ENCODE data around the gene ITK.

The ITK gene

DNA sequence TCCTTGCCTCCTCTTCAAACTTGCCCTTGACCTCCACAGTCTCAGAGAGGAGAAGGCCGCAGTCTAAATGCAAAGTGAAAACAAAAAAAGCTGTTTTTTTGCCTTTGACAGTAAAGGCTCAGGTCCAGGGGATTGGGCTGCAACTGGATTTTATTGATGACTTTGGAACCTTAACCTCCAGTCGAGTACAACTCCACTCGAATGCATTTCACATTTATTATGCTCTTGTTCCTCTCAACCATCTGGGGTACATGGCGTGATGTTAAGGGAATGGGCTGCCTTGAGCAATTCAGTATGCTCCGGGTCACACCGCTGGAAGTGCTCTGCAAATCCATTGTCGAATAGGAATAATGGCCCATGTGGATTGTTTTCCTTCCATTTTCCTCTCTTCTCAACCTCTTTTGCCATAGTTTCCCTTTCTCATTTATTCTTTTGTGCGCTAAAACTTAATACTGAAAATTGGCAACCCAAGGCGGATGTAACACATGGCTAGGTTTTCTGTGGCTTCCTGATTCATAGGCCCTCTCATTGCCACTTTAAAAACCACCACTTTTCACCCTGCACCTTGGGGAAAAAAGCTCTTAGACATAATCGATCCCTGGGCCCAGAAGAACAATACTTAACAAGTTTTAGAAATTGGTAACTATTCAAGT lies 34.3 kb downstream of the ITK start:
- peaks cover 67% of the 10 kb centered on the region for H3K36me3 Mint-ChIP-seq
- H3K27ac Mint-ChIP-seq: peak overlapping the region; percentile 94
- H3K9me3 Mint-ChIP-seq: no peaks in the 10 kb centered on the region
- peaks cover 98% of the 10 kb centered on the region for H3K4me1 Mint-ChIP-seq
- H3K4me3 Mint-ChIP-seq: peak overlapping the region; percentile 84
- H3K27me3 Mint-ChIP-seq: no peaks in the 10 kb centered on the region

DNA sequence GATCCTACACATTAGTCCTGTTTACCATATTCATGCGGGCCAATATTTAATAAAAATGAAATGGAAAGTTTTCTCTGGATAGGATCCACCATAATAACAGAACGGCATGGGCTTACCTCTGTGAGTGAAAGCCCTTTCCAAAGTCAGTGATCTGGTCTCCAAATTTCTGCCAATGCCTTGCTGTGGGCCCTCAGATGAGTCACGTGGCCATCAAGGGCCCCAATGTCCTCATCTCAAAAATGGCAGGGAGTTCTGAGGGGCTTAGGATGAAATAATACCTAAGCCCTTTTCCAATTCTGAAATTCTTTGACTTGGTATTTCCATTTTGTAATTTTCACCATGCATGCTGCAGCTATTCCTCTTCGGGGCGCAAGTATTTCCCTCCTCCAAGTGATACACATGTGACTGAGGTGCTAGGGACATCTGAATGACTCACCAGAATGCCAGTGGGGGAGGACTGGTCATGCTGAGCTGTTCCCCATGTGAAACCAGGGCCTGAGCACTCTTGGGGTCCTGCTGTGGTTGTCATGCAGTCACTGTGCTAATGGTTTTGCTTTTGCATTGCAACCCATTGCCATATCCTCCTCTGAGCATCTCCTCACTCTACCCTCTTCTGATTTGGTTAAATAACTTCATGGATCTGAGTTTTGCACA lies 35.0 kb downstream of the ITK start:
- peaks cover 67% of the 10 kb centered on the region for H3K36me3 Mint-ChIP-seq
- peaks cover 99% of the 10 kb centered on the region for H3K4me1 Mint-ChIP-seq
- H3K27me3 Mint-ChIP-seq: no peaks in the 10 kb centered on the region
- peak overlapping the region; percentile 94 for H3K27ac Mint-ChIP-seq
- peak overlapping the region; percentile 84 for H3K4me3 Mint-ChIP-seq
- no peaks in the 10 kb centered on the region for H3K9me3 Mint-ChIP-seq

DNA sequence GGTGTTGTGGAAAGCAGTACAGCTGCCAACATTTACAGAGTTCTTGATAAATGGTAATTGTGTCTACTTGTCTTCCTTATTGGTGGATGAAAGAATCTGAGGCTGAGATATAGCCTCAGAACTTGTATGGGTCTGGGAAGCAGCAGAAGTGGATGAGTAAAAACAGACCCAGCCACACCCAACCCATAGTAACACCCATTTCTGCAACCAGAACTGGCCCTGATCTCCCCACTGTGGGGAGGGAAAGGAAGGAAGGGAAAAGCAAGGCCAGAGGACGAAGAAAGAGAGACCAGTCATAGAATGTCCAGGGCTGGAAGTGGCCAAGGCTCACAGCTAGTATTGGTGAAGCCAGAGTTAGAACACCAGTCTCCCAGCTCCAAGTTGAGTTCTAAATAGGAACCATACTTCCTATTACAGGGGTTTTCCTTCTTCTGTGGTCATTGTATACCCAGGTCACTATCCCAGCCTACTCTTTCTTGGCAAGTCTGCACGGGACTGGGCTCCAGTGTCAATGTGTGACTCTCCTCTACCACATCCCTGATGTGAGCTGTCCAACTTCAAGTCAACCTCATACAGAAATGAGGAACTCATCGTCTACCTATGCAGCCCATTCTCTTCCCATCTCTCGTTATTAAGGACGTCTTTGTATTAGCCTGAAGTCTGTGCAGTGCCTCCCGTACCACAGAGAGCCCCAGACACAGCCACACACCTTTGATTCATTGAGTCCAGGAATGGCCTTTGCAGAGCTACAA lies 35.9 kb downstream of the ITK start:
- H3K27ac Mint-ChIP-seq: peak overlapping the region; percentile 96
- peaks cover 65% of the 10 kb centered on the region for H3K36me3 Mint-ChIP-seq
- peaks cover 96% of the 10 kb centered on the region for H3K4me1 Mint-ChIP-seq

DNA sequence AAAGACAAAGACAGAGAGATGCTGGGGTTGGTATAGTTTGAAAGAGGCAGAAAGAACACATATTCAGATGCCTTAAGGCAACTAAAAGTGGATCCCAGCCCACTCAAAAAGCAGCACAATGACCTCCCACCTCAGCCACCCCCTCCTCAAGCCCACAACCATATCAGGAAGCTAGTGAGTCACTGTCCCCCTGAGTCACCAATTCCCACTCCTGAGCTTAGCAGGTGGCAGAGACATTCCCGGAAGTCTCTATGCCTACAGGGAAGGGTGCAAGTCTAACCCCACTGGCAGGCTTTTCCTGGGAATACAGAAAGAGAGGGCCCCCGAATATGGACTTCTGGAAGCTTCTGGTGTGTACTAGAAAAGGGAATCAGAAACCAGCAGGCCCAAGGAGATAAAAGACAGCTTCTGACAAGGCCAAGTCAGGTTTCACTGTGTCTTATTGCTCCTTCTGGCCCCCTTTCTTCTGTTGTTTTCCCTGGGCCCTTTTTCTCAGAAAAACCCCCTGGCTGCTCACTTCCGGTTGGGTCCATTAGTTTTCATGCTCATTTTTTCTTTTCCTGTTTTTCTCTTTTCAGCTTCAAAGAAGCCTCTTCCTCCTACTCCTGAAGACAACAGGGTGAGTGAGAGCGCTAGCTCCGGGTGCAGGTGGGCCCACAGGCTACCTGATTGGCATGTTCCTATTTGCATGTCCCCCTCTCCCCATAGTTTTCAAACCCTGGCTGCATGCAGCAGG lies 36.8 kb downstream of the ITK start:
- no peaks in the 10 kb centered on the region for H3K9me3 Mint-ChIP-seq
- H3K27me3 Mint-ChIP-seq: no peaks in the 10 kb centered on the region
- H3K36me3 Mint-ChIP-seq: peaks cover 63% of the 10 kb centered on the region
- peak overlapping the region; percentile 96 for H3K27ac Mint-ChIP-seq
- peak overlapping the region; percentile 76 for H3K4me3 Mint-ChIP-seq
- H3K4me1 Mint-ChIP-seq: peaks cover 96% of the 10 kb centered on the region

More for the DNA sequence above, 35.9 kb downstream of the ITK start:
- Mint-ChIP-seq H3K27me3 (no peaks in the 10 kb centered on the region), H3K9me3 (no peaks in the 10 kb centered on the region), H3K4me3 (peak overlapping the region; percentile 84)

DNA sequence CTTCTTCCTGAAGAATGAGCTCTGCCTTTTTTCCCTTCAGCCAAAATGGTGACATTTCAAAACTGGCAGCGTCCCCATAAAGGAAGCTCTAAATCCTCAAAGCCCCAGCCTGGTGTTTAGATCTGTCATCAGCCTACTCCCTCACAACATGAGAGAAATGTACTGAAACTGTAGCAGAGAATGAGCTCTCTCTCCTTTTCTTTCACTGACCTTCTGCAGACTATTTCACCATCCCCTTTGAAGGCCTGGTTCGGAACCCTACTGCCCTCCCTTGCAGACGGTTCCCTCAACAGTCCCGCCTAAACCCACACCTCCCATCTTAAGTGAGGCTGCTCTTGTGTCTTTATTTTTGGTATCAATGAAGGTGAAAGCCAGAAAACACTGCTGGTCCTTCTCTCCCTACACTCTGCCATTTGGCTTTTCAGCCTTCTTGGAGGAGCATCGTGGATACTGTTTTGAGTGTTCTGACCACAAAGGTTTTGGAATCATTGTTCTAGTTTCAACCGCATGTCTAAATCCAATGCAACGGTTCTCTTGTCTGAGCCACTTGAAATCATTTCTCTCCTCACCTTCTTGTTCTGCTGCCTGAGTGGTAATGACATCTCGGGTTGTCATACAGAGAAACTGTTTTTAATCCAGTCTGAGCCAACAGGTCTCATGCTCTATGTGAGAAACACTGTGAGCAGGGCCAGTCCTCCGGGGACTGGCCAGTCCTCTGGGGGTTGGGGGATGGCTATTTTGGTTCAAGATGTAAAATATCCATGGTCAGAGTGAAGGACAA lies 39.0 kb downstream of the ITK start:
- H3K4me3 Mint-ChIP-seq: peak overlapping the region; percentile 76
- no peaks in the 10 kb centered on the region for H3K9me3 Mint-ChIP-seq
- H3K27me3 Mint-ChIP-seq: no peaks in the 10 kb centered on the region
- peak overlapping the region; percentile 91 for H3K27ac Mint-ChIP-seq
- H3K36me3 Mint-ChIP-seq: peaks cover 58% of the 10 kb centered on the region
- peaks cover 81% of the 10 kb centered on the region for H3K4me1 Mint-ChIP-seq

DNA sequence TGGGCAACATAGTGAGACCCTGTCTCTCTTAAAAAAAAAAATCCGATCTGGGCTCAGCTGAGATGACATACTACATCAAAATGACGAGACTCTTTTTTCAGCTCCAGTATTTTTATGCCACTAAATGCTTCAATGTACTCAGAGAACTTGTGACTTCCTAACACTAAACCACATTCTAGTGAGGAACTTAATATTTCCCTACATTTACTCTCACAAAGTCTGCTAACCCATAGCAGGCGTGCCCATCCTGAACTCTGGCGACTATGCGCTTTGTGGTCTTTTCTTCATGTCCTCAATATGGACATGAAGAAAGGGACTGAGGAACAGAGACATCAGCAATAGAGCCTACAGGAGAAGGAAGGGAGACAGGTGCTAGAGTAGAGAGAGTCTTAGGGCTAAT lies 41.3 kb downstream of the ITK start:
- H3K27me3 Mint-ChIP-seq: no peaks in the 10 kb centered on the region
- peaks cover 74% of the 10 kb centered on the region for H3K4me1 Mint-ChIP-seq
- H3K27ac Mint-ChIP-seq: peak overlapping the region; percentile 100
- no peaks in the 10 kb centered on the region for H3K9me3 Mint-ChIP-seq
- peaks cover 45% of the 10 kb centered on the region for H3K36me3 Mint-ChIP-seq
- peak overlapping the region; percentile 96 for H3K4me3 Mint-ChIP-seq

DNA sequence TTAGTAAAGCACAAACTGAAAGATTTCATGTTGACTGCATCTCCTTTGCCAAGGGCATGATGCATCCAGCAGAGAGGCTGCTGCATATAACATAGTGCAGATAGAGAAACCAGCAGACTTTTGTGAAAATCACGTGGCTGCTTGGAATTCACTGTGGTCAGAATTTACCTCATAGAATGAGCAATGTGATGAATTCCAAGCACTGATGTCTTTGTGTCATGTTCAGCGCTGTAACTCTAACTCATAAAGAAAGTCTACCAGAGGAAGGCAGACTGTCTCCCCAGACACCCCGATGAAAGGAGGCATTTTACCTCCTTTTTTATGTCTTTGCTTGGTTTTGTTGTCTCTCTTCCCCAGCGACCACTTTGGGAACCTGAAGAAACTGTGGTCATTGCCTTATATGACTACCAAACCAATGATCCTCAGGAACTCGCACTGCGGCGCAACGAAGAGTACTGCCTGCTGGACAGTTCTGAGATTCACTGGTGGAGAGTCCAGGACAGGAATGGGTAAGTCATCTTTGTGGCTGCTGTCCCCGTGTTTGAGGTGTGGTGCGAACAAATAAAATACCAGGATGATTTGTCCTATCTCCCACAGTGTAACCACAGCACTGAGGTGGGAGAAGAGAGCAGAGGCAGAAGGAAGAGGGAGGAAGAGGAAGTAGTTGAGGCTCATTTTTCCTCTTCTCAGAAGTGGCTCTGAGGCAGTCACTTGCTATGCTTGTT lies 42.0 kb downstream of the ITK start:
- Mint-ChIP-seq H3K4me3 (peak overlapping the region; percentile 96), H3K27ac (peak overlapping the region; percentile 100), H3K4me1 (peaks cover 72% of the 10 kb centered on the region), H3K36me3 (peaks cover 45% of the 10 kb centered on the region), H3K9me3 (no peaks in the 10 kb centered on the region), H3K27me3 (no peaks in the 10 kb centered on the region)

DNA sequence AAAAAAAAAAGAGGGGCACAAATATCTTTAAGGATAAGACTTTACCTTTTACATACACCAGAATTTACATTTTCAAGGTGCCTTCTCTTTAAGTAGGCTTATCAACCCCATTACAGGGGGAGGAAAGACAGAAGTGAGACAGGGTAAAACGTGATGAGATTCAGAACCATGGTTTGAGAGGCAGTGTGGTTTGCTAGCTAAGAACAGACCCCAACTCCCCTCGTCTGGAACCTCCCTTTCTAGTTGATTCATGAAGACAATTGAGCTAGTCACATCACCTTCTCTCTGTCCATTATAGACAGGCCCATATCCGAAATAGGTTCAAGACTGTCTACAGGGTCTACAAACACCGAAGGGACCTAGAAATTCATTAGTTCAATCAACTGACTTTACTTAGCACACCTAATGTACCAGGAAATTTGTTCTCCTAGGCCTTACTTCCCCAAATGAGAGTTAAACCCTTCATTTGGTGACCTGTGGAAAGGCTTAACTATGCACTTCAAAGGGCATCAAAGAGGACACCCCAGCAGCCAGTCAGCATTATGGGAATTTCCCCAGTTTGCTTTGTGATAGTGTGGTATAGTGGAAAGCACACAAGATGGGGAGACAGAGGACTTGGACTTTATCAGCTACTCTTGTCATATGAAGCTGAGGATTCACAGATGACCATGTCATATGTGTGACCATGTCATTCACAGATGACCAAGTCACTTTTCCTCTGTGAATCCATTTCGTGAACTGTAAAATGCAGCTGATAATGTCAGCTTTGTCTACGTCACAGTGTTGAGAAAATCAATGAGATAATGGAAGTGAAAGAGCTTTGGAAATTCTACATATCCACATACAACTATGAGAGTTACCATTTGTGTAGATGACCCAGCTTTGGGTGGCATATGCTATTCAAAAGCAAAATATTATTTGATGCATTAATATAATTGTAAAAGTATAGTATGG lies 45.1 kb downstream of the ITK start:
- Mint-ChIP-seq H3K36me3 (peaks cover 35% of the 10 kb centered on the region), H3K27ac (peak overlapping the region; percentile 98), H3K4me1 (peaks cover 53% of the 10 kb centered on the region), H3K9me3 (no peaks in the 10 kb centered on the region), H3K27me3 (no peaks in the 10 kb centered on the region), H3K4me3 (peak overlapping the region; percentile 91)

DNA sequence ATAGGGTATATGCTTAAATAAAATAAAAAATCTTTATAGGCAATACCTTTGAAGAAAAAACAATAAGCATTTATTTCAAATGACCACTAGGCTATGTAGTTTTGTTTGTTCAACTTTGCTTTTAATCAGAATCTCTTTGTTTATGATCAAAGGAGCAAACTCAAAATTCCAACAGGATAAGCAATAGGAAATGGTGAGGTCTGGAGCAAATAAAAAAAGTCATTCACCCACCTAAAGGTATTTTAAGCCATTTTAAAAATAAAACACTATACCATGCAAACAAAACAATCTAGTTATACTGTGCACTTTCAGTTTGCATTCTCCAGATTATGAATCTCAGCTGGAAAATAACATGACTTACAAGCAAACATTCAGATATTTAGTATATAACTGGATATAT lies 50.0 kb downstream of the ITK start:
- H3K27ac Mint-ChIP-seq: peak overlapping the region; percentile 92
- H3K4me1 Mint-ChIP-seq: peaks cover 67% of the 10 kb centered on the region
- H3K4me3 Mint-ChIP-seq: peak overlapping the region; percentile 66
- no peaks in the 10 kb centered on the region for H3K27me3 Mint-ChIP-seq
- H3K9me3 Mint-ChIP-seq: no peaks in the 10 kb centered on the region
- H3K36me3 Mint-ChIP-seq: peaks cover 43% of the 10 kb centered on the region

DNA sequence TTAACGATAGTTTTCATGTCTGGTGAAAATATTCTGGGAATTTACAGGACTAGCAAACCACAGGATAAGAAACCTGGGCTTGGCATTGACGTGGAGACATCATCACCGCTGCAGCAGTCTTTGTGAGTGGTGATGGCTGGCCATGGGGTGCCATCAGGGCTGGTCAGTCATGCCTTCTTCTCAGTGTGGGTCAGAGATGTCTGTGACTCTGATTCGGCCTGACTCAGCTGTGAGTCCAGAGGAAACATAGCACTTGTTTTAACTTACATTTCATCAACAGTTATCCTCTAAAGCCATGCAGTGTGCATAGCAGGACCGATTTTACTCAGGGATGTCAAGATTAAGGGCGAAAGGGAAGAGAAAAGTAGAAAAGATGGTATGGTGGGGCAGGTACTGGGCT lies 52.1 kb downstream of the ITK start:
- Mint-ChIP-seq H3K4me1 (peaks cover 71% of the 10 kb centered on the region), H3K4me3 (peak overlapping the region; percentile 80)

DNA sequence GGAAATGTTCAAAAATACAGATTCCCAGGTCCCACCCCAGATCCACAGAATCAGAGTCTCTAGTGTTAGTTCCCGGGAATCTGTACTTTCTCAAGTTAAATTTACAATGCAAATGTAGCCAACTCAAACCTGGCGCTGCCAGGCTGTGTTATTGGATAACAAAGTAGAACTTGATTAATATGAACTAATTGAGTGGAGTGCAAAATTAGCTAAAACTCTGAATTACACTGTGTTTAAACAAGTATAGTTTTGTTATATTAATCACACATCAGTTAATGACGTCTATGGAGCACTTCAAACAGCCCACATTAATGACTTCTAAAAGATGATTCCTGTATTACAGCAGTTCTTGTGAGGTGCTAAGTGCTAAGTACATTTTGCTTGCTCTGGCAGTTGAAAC lies 52.9 kb downstream of the ITK start:
- Mint-ChIP-seq H3K9me3 (no peaks in the 10 kb centered on the region), H3K27ac (peak overlapping the region; percentile 95), H3K36me3 (peaks cover 43% of the 10 kb centered on the region), H3K4me3 (peak overlapping the region; percentile 80), H3K4me1 (peaks cover 76% of the 10 kb centered on the region), H3K27me3 (no peaks in the 10 kb centered on the region)

More for the DNA sequence above, 52.1 kb downstream of the ITK start:
- no peaks in the 10 kb centered on the region for H3K27me3 Mint-ChIP-seq
- H3K27ac Mint-ChIP-seq: peak overlapping the region; percentile 95
- H3K36me3 Mint-ChIP-seq: peaks cover 39% of the 10 kb centered on the region
- no peaks in the 10 kb centered on the region for H3K9me3 Mint-ChIP-seq

DNA sequence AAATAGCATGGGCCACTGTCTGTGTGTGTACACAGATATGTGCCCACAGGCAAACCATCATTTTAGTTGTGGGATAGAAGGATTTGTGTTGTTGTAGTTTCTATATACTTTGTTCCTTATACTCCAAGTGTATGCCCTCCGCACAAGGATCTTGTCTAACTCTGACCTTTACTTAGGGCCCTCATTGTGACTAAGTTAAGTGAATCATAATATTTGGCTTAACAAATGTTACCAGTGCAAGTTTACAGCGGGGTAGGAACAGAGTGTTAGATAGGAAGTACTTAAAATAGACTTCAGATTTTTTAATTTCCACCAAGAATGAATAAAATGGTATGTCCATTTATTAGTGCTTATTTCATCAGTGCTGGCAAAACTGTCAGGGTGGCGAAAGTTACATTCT lies 55.8 kb downstream of the ITK start:
- peak overlapping the region; percentile 35 for H3K27ac Mint-ChIP-seq
- no peak overlapping the region for H3K4me3 Mint-ChIP-seq
- H3K27me3 Mint-ChIP-seq: no peaks in the 10 kb centered on the region
- peaks cover 52% of the 10 kb centered on the region for H3K36me3 Mint-ChIP-seq
- H3K4me1 Mint-ChIP-seq: peaks cover 76% of the 10 kb centered on the region
- H3K9me3 Mint-ChIP-seq: no peaks in the 10 kb centered on the region

DNA sequence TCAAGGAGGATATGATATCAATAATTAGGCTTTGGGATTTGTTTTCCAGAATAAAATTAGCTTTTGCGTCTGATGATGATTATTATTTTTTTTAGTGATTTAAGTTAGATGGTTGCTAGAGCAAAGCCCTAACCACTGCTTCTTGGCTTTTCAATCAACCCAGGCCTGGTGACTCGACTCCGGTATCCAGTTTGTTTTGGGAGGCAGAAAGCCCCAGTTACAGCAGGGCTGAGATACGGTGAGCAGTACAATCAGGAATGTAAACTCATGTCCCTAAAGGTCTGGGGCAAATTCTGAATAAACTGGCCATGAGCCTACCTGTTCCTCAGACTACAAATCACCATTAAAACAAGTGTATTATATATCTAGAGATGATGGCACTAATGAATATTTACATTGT lies 60.8 kb downstream of the ITK start:
- Mint-ChIP-seq H3K4me3 (no peak overlapping the region), H3K4me1 (peaks cover 68% of the 10 kb centered on the region), H3K9me3 (no peaks in the 10 kb centered on the region), H3K27me3 (no peaks in the 10 kb centered on the region), H3K27ac (peak overlapping the region; percentile 46), H3K36me3 (peaks cover 54% of the 10 kb centered on the region)
